GM12865 (cell line): ENCODE measurements around the gene RBFOX1.

Experiments used
- DNase-seq: peaks from one replicate; pipeline ENCODE4 v3.0.0; 2010; ENCODE audit warnings: low read depth
- H3K4me3 ChIP-seq: 2 replicates; pipeline ENCODE4 v1.5.1; 2011; ENCODE audit warnings: mild to moderate bottlenecking, low read depth, low read length, control low read depth
- CTCF ChIP-seq: IDR thresholded peaks from 2 replicates; pipeline ENCODE4 v1.5.1; 2011; ENCODE audit warnings: low read length, control low read depth, low read depth, inconsistent platforms; ENCODE audit not compliant: insufficient read depth; ENCODE audit errors: missing control alignments

RBFOX1 gene

GRCh38 chr16:7748522-7748921, 415.9 kb downstream of the RBFOX1 start:
- H3K4me3 ChIP-seq = no peak overlapping the region
- no peak for DNase-seq
- no peak for TF ChIP-seq CTCF

- DNase-seq = no peak
- no peak for TF ChIP-seq CTCF
Measured at GRCh38 chr16:7755347-7755882, 422.8 kb downstream of the RBFOX1 start.

More at GRCh38 chr16:7755347-7755882, 422.8 kb downstream of the RBFOX1 start:
- no peak overlapping the region for H3K4me3 ChIP-seq
